Fibroblast of upper back skin (primary cell): ENCODE results near the gene PLD4.
A peak's percentile ranks its signal among the peaks of the same experiment; 100 is the strongest.
"Not testable (repeated sequence)": the region's sequence is repeated elsewhere in the genome, so short reads cannot be mapped to it uniquely, and the experiment has no call there.

Experiments
- DNase-seq: peaks from one replicate; pipeline ENCODE4 v3.0.0-alpha.2; 2013

The PLD4 gene, protein sequence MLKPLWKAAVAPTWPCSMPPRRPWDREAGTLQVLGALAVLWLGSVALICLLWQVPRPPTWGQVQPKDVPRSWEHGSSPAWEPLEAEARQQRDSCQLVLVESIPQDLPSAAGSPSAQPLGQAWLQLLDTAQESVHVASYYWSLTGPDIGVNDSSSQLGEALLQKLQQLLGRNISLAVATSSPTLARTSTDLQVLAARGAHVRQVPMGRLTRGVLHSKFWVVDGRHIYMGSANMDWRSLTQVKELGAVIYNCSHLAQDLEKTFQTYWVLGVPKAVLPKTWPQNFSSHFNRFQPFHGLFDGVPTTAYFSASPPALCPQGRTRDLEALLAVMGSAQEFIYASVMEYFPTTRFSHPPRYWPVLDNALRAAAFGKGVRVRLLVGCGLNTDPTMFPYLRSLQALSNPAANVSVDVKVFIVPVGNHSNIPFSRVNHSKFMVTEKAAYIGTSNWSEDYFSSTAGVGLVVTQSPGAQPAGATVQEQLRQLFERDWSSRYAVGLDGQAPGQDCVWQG

DNA sequence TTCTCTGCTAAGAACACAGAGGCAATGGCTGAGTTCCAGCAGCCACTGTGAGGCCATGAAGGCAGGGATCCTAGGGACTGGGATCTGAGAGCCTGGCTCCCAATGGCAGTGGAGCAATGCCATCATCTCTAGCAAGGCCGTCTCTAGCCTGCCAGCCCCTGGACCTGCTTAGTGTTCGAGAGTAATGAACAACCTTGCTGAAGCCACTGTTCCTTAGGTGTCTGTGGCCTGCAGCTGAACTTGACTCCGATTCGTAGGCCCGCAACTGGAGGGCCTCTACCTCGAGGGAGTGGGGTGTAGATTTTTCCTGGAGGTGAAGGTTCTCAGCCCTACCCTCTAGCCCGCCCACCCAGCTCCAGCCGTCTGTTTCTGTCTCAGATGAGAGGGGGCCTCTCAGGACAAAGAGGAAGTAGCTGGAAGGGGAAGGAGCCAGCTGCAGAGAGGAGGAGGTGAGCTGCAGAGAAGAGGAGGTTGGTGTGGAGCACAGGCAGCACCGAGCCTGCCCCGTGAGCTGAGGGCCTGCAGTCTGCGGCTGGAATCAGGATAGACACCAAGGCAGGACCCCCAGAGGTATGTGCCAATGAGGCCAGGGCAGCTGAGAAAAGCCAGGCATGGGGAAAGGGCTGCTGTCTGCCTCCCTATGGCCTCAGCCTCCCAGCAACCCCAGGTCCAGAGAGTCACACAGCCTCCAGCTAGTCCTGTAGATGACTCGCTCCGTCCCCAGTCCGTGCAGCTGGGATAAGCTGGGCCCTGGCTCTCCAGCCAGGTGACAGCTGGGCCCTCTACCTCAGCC is at the start of gene PLD4:
Gene PLD4 (plus strand): TSS at position 459 of the 793 bp plus-strand sequence. CDS start 2,262 bp downstream, outside the sequence.
- no peak for DNase-seq

DNA sequence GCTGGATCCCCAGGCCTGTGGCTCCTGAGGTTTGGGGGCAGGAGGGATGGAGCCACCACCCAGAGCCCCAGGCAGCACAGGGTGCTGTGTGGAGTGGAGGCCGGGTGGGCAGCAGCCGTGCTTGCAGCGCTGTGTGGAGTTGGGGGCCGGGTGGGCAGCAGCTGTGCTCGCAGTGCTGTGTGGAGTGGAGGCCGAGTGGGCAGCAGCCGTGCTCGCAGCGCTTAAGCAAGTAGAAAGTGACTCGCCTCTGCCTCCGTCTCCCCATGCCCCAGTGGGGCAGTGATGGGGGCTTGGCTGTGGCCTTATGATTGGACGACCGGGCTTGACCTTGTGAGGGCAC is 49.3 kb upstream of the PLD4 start:
- DNase-seq, result no peak

DNA sequence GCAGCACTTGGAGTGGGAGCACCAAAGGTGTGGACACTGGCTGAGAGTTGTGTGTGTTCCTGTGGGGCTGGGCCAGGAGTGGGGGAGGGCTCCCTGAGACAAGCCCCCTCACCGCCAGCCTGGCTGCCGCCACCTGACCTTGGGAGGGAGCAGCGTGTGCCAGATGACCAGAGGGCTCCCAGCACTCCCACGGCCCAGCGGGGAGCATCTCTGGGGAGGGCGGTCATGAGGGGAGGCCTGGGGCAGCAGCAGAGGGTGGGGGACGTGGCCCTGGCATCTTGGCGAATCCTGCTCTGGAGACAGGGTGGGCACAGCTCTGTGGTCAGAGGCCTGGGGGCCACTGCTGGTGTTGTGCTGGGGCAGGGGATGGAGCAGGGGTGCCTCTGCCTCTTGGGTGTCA is 48.9 kb upstream of the PLD4 start:
- DNase-seq, result no peak

DNA sequence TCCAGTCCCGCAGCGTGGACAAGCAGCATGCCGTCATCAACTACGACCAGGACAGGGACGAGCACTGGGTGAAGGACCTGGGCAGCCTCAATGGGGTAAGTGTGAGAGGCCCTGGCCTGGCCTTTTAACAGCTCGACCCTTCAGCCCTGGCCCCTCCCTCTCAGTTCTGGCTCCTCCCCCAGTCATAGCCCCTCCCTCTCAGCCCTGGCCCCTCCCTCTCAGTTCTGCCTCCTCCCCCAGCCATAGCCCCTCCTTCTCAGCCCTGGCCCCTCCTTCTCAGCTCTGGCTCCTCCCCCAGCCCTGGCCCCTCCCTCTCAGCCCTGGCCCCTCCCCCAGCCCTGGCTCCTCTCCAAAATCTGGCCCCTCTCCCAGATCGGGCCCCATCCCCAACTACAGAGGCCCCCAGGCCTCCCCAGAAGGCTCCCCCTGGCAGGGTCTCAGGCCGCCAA is 48.4 kb upstream of the PLD4 start:
- peak; percentile 13 for DNase-seq

DNA sequence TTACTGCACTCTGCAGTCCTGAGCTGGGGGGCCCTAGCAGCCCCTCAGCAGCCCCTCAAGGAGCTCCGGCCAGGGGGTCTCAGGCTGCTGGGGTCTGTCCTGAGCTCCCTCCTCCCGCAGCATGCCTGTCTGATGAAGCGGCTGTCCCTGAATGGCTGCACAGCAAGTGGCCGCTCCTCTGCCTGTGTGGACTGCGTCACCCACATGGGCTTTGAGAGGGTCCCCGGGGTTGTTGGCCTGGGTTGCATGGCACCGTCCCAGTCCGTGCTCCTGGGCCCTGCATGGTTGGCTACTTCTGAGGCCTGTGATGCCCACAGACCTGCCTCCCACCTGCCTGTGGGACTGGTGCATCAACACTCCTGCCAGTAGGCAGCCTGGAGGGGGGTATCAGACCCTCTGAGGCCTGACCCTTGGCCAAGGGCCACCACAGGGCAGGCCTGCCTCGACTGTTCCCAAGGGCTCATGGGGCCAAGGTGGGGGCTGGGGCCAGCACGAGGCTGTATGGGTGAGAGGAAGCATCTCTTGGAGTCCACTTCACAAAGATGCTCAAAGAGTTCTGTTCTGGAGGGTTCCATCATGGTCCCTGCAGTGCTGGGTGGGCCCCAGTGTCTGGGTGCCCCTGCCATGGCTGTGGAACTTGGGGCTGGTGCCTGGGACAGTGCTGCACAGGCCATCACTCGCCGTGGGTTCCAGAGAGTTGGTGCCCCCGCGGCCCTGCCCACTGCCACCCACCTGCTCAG is 47.4 kb upstream of the PLD4 start:
- DNase-seq, result no peak

DNA sequence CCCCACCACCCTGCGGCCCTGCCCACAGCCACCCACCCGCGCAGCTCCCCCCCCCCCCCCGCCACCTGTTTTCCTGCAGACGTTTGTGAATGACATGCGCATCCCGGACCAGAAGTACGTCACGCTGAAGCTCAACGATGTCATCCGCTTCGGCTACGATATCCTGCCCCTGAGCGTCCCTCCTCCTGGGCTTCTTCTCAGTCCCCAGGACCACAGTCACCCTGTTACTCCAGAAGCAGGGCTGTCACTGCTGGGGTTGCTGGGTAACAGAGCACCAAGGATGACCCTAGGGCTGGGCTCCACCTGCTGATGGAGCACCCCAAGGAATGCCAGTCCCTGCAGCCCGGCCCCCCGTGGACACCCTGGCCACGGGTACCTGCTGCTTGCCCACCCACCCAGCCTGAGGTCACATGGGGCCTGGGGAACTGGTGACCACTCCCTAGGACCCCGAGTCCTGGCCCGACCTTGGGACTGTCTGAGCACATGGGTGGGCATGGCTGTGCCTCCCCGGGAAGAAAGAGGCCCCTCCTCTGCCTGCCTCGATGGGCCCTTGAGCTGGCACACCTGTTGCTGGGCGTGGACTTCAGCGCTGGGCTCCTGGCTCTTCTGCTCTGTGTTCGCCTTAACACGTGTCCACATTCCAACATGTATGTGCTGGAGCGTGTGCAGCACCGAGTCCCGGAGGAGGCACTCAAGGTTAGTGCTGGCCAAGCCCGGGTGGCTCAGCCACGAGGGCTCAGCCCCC is 46.7 kb upstream of the PLD4 start:
- DNase-seq, result no peak

DNA sequence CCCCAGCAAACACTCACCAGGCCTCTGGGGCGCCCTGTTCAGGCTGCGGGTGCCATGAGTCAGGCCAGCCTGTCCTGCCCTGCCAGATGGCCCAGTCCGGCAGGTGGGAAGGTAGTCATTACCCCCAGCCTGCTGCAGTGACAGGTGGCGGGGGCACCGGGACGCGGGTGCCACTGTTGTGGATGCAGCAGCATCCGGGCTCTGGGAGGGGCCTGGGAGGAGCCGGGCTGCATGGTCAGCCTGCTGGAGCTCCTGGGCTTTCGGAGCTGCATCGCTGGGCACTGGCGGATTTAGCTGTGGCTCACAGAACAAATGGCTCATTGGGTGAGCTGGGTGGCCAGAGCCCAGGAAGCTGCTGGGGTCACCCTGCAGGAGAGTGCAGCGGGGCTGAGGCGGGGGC is 46.1 kb upstream of the PLD4 start:
- DNase-seq, result no peak

DNA sequence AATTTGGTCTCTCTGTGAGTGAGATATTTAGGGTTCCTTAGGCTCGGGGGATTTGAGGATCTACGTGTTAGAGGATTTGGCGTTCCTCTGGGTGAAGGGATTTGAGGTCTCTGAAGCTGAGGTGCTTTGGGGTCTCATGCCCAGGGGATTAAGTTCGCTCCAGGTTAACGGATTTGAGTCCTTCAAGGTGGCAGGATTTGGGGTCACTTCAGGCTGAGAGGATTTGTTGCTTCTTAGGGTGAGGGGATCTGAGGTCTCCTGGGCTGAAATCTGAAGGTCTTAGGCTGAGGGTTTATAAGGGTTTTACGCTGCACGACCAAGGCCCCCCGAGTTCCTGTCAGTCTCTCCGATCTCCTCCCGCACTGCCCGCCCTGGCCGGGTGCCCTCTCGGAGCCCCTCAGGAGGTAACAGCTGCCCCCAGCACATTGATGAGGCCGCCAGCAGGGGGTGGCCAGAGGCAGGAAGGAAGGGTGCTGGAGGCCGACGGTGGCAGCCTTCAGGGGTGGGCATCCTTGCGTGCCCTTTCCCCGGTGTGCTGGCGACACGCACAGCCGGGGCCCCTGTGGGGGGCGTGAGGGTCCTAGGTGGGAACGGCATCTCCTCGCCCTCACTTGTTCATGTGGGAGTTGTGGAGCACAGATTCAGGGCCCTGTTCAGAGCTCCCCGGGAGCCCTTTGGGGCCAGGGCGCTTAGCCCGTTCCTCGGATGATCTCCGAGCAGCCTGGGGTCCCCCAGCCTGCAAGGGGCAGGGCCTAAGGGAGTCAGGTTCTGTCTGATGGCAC is 45.3 kb upstream of the PLD4 start:
- DNase-seq, result no peak

DNA sequence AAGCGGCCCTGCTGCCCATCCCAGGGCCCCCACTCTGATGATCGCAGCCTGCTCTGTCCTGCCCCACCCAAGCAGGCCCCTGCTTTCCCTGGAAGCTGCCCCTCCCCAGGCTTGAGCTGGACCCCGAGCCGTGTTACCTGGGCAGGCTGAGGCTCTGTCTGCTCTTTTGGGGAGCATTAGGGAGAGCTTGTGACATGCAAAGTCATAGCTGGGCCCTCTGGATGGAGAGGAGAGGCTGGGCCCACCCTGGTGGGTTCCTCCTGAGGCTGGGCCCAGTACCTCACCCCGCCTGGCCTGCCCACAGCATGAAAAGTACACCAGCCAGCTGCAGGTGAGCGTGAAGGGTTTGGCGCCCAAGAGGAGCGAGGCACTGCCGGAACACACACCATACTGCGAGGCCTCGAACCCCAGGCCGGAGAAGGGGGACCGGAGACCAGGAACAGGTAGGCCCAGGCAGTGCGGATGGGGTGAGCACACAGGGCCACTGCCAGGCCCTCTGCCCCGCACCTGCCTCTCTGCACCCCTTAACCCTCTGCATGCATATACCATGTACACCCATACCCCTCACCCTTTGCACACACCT is 44.6 kb upstream of the PLD4 start:
- DNase-seq, result no peak

DNA sequence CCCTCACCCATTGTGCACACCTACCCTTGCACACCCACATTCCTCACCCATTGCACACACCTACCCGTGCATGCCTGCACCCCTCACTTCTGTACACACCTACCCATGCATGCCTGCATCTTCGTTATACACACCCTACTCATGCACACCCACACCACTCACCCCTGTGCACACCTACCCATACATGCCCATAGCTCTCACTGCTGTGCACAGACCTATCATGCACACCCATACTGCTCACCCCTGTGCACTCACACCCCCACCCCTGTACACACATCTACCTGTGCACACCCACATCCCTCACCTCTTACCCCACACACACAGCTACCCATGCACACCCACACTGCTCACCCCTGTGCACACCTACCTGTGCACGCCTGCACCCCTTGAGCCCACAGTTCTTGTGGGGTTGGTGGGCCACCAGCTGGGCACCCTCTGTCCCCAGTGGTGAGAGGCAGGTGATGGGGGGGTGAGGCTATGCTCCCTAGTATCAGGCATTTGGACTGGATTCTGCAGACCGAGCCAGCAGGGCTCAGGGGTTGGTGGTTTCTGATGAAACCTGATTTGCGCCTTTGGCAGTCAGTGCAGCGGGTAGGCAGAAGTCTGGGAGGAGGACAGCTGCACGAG is 44.0 kb upstream of the PLD4 start:
- DNase-seq, result no peak

DNA sequence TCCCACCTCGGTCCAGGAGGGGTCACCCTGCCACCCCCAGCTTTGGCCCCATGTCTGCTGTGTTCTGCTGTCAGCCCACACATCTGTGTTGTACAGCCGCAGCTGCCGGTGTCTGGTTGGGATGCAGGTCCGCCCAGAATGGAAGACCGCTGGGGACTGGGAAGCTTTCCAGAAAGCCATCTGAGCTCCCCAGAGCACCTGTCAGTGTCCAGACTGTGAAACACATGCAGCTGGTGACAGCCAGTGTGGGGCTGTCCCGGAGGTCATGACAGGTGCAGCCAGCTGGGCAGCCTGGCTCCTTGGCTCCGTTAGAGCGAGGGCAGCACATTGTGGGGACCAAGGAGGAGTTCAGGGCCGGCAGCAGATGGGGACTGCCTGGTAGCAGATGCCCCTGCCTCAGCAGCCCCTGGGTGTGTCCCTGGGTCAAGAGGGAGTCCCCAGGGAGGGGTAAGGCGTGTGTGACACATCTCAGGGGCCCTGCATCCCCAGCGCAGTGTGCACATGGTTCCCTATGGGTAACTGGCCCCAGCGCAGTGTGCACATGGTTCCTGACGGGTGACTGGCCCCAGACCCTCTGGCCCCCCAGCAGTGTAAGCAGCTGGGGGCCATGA is 43.2 kb upstream of the PLD4 start:
- no peak for DNase-seq

DNA sequence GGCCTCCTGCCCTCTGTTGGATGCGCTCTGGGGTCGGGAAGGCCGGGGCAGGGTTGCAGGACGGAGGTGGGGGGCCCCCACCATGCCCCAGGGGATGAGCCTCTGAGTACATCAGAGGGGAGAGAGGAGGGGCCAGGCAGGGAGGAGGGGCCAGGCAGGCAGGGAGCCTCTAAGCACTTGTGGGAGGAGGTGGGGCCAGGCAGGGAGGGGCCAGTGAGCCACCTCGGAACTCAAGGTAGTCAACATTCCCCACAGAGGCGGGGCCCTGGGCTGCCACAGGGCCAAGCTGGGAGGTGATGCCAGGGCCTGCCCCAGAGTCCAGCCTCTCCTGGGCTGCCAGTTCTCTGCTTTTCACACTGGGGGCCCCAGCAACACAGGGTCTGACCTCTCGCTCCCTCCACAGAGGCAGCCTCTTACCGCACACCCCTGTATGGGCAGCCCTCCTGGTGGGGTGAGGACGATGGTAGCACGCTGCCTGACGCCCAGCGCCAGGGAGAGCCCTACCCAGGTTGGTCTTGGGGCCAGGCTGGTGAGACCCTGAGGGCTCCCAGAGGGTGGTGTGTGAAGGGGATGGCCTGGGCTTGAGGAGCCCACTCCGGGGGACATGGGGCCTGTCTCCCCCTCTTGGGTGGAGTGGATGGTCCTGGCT is 42.2 kb upstream of the PLD4 start:
- DNase-seq, result no peak

DNA sequence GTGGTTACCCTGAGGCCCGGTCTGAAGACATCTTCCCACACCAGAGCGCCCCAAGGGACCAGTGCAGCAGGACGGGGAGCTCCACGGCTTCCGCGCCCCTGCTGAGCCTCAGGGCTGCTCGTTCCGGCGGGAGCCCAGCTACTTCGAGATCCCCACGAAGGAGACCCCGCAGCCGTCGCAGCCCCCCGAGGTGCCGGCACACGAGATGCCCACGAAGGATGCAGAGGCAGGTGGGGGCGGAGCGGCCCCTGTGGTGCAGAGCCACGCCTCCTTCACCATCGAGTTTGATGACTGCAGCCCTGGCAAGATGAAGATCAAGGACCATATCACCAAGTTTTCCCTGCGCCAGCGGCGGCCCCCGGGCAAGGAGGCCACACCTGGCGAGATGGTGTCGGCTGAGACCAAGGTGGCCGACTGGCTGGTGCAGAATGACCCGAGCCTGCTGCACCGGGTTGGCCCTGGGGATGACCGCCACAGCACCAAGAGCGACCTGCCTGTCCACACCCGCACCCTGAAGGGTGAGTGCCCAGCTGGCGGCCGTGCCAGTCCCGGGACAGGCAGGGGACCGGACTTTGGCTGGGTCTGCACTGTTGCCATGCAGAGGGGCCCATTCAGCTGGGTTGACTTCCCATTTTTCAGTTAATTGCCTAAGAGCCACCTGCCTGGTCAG is 41.6 kb upstream of the PLD4 start:
- no peak for DNase-seq

DNA sequence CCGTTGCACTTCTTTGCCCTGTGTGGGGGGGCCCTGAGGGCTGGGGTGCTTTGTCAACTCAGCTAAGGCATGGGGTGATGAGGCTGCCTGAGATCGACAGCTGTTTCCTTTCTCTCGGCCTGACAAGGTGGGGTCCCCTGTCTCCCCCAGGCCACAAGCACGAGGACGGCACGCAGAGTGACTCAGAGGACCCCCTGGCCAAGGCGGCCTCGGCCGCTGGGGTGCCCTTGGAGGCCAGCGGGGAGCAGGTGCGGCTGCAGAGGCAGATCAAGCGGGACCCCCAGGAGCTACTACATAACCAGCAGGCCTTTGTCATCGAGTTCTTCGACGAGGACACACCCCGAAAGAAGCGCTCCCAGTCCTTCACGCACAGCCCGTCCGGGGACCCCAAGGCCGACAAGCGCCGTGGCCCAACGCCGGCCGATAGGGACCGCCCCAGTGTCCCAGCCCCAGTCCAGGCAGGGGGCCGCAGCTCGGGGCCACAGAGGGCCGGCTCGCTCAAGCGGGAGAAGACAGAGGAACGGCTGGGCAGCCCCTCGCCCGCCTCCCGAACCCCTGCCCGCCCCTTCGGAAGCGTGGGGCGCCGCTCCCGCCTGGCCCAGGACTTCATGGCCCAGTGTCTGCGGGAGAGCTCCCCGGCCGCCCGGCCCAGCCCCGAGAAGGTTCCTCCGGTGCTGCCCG is 40.9 kb upstream of the PLD4 start:
- DNase-seq, result no peak

DNA sequence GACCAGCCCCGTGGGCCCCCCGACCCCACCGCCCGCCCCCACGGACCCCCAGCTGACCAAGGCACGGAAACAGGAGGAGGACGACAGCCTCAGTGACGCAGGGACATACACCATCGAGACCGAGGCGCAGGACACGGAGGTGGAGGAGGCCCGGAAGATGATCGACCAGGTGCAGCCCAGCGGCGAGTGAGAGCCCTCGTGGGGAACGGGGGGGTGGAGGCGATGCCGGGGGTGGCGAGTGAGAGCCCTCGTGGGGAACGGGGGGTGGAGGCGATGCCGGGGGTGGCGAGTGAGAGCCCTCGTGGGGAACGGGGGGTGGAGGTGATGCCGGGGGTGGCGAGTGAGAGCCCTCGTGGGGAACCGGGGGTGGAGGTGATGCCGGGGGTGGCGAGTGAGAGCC is 40.3 kb upstream of the PLD4 start:
- not testable (repeated sequence) for DNase-seq

DNA sequence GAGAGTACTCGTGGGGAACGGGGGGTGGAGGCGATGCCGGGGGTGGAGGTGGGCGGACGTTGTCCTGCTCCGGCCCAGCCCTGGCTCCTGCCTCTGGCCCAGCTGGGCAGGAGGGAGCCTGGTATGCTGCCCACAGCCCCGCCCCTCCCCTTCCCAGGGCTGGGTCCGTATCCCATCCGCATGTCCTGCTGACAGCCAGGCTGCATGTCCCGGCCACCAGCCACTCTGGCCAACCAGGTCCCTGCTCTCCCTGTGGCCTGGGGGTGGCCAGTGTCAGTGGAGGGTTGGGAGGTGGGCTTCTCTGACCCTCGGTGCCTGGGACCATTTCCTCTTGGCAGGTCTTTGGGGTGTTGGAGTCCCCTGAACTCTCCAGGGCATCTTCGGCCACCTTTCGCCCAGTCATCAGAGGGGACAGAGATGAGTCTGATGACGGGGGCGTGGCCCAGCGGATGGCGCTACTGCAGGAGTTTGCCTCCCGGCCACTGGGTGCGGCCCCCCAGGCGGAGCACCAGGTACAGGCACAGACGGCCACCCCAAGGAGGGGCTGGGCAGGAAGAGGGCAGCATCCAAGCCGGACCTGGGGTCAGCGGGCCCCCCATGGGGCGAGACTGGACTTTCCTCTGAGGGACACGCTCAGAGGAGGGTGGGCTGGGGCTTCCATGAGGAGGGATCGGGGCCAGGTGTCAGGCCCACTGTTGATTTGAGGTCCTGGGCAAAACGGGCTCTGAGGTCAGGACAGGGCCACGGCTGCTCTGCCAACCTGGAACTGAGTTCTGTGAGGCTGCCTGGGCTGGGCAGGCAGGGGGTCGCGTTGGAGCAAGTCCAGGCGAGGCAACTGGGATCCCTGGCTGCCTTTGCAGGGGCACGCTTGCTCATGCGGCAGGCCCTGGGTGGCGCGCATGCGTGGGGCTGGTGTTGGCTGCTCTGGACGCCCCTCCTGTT is 39.4 kb upstream of the PLD4 start:
- DNase-seq, result no peak

DNA sequence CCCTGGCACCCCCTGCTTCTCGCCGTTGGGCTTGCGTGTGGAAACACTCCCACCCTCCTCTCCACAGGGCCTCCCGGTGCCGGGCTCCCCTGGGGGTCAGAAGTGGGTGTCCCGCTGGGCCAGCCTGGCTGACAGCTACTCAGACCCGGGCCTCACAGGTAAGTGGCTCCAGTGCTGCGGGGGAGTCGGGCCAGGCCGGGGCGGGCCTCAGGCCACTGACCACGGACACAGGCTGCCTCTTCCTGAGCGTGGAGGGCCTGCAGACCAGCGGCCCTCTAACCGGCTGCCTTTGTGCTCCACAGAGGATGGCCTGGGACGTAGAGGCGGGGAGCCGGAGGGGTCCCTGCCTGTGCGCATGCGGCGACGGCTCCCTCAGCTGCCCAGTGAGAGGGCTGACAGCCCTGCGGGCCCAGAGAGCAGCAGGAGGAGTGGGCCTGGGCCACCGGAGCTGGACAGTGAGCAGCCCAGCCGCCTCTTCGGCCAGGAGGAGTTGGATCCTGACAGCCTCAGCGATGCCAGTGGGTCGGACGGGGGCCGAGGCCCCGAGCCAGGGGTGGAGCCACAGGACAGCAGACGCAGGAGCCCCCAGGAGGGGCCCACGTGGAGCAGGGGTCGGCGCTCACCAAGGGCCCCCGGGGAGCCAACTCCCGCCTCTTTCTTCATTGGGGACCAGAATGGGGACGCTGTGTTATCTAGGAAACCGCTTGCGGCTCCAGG is 38.5 kb upstream of the PLD4 start:
- no peak for DNase-seq
